UCSD-AML1 (cell line): ENCODE data around the gene PRKD2.
"Not testable (repeated sequence)": the region's sequence is repeated elsewhere in the genome, so short reads cannot be mapped to it uniquely, and the experiment has no call there.

Experiments
- DNase-seq: peaks from one replicate; lab custom pipeline; 2025; ENCODE audit not compliant: unreplicated experiment; lab: John Stamatoyannopoulos, UW

PRKD2 gene

DNA sequence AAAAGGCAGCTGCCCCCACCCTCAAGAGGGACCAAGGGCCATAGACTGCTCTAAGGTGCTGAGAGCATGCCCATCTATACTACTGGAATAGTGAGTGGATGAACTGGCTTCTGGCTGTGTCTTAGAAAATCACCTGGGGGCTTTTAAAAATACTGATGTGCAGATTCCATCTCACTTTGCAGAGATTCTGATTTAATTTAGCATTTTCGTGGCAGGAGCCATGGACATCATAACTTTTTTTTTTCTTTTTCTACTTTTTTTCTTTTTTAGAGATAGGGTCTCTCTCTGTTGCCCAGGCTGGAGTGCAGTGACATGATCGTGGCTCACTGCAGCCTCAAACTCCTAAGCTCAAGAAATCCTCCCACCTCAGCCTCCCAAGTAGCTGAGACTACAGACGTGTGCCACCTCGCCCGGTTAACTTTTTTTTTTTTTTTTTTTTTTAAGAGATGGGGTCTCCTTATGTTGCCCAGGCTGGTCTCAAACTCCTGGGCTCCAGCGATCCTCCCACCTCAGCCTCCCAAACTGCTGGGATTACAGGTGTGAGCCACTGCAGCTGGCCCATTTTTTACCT is 4.1 kb downstream of the PRKD2 start:
- not testable (repeated sequence) for DNase-seq

- no peak for DNase-seq
Observed at GRCh38 chr19:46710687-46711086, 6.2 kb downstream of the PRKD2 start.

DNA sequence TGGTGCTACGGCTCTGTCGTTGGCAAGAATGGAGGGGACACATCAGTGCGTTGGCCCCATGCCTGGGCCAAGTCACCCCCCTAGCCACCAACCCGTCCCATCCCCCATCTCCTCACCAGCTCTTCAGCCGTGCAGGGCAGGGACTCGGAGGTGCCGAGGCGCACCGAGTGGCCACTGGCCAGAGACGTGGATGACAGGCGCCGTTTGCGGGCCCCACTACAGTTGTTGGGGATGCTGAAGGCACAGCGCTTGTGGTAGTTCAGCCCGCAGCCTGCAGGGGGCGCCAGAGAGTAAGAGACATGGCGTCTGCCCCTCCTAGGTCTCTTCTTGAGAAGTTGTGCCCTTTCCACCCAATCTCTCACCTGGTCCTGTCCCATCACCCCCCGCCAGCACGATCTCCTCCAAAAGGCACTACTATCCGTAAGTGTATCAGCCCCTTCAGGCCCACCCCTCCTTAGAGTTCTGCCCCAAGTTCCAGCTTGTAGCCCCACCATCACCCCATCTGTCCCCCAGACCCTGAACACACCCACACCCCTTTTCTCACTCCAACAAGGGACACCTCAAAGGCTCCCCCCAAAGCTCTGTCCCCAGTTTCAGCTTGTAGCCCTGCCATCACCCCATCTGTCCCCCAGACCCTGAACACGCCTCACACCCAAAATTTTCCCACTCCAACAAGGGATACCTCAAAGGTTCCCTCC is 12.4 kb downstream of the PRKD2 start:
- peak; percentile 78 for DNase-seq

DNA sequence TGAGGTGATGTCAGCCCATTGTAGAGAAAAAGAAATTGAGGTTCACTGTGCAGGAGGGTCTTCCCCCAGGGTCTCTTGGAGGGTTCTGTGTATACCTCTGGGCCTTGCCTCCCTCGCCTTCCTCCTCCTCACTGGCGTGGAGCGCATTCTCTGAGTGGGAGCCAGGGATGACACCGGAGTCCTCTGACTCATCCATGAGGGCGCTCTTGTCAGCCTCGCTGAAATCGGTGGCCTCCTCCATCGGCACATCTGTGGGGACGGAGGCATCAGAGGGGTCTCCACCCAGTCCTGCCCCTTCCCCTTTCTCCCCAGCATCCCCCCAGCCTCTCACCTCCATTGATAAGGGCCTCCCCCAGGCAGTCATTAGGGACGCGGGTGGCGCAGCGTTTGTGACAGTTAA is 16.2 kb downstream of the PRKD2 start:
- no peak for DNase-seq

DNA sequence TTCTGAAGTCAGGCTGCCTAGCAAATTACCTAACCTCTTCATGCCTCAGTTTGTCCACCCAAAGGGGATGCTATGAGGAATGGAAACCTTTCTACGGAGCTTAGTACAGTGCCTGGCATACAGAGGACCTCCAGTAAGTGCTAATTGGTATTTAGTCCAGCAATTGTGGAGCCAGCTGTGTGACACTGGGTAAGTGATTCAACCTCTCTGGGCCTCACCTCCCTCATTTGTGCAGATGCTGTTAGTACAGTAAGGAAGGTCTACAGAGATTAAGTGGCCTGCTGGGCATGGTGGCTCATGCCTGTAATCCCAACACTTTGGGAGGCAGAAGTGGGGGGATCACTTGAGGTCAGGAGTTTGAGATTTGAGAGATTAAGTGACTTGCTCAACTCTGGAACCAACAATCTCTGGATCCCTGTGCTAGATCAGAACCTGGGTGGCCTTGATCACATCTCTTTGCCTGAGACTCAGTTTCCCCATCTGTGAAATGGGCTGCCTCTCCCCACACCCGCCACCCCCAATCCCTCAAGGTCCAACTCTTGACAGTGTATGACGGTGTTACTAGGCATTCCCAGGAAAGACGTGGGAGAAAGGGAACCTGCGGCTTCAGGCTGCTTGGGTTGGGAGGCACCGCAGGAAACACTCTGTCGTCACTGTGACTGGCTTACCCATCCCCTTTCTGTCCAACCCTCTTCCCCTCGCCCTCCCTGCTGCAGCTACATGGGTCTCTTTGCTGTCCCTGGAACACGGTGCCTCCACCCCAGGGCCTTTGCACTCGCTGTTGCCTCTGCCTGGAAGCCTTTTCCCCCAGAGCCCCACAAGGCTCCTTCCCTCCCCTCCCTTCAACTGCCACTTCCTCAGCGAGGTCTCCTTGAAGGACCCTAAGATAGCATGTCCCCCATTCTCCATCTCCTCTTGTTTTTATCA is 18.3 kb downstream of the PRKD2 start:
- no peak for DNase-seq

DNA sequence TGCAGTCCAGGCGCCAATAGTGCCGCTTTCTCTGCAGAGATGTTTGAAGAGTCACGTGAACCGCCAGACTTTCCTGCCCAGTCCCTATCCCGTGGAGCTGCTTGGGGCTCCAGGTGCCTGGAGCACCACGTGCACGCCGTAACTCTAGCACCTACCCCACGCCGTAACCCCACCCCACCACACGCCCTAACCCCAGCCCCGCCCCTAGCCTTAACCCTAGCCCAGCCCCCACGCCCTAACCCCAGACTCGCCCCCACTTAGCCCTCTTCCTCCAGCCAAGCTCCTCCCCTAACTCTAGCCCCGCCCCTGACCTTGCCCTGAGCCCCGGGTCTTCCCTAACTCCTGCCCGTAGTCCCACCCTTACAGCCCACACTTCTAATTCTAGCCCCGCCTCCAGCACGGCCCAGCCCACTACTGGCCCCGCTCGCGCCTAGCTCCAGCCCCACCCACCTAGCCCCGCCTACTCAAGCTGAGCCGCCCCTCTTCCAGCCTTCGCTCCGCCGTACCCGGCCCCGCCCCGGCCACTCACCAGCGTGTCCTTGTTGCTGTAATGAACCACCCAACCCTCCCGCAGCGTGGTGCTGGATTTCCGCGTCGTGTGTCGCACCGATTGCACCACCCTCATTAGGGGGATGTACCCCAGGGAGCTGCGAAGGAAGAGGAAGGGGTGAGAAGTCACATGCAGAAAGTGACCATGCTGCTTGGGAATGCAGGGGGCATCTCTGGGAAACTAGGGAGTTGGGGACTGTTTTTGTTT is 19.5 kb downstream of the PRKD2 start:
- DNase-seq: no peak

DNA sequence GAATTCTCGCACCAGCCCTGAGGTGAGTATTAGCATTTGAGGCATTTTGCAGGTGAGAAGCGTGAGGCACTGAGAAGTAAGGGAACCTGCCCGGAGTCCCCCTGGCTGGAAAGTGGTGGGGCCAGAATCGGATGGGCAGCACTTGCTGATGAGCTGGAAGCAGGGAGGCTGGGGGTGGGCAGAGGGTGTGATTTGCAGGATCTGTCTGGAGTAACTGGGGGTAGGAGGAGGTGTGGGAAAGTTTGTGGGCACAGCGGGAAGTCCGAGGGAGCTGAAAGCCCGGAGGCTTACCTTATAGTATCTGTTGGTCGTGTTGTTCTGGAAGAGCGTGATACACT is 20.1 kb downstream of the PRKD2 start:
- DNase-seq: no peak

- DNase-seq: no peak
Observed at GRCh38 chr19:46696052-46696451, 20.9 kb downstream of the PRKD2 start.

DNA sequence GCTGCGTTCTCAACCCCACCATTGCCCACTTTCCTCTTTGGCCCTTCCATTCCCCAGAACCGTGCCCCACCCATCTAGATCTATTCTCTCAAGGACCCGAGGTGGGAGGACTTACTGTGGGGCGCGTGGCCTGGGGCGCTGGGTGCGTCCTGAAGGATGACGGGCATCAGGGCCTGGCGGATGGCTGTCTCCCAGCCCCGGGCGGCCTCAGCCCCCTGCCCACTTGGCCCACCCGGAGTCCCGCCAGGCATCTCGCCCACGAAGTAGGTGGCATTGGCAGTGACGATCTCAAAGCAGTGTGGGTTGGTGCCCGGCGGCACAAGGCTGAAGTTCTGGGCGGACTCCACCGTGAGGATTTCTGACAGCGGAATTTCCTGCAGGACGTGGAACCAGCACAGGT is 23.2 kb downstream of the PRKD2 start:
- DNase-seq: no peak

GRCh38 chr19:46692918-46693722 is 23.8 kb downstream of the PRKD2 start:
- no peak for DNase-seq

GRCh38 chr19:46691948-46692347 is 25.0 kb downstream of the PRKD2 start:
- no peak for DNase-seq

DNA sequence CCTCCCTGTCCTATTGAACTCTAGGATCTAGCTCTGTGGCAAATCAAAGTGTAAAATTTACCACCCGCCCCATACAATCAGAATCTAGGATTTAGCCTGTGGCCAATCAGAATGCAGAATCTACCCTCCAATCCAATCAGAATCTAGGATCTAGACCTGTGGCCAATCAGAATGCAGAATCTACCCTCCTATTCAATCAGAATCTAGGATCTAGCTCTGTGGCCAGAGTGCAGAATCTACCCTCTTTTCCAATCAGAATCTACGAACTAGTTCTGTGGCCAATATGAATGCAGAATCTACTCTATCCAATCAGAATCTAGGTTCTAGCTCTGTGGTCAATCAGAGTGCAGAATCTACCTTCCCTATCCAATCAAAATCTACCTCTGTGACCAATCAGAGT is 25.8 kb downstream of the PRKD2 start:
- DNase-seq: no peak

- DNase-seq: no peak
Observed at GRCh38 chr19:46689358-46689757, 27.6 kb downstream of the PRKD2 start.

GRCh38 chr19:46687438-46688145 is 29.3 kb downstream of the PRKD2 start:
- DNase-seq: no peak

GRCh38 chr19:46685189-46685588 is 31.7 kb downstream of the PRKD2 start:
- no peak for DNase-seq

DNA sequence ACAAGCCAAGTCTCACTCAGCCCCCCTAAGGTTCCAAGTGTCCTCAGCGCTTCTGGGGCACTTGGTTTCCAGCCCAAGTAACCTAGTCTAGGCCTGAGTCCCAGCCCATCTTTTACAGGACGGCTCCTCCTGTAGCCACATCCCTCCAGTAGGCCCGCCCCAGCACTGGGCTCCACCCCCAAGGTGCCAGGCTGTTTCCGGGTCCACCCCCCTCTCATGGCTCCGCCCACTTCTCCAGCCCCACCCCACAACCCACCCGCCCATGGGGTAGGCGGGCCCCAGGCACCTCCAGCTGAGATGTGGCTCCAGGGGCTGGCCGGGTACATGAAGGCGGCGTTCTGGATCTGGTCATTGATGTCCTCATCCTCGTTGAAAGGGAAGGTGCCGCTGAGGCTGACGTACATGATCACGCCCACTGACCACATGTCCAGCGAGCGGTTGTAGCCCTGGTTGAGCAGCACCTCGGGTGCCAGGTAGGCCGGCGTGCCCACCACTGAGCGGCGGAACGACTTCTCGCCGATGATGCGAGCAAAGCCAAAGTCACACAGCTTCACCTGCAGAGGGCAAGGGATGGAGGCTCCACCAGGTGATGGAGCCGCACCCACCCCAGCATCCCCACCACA is 38.7 kb downstream of the PRKD2 start:
- peak; percentile 45 for DNase-seq

DNA sequence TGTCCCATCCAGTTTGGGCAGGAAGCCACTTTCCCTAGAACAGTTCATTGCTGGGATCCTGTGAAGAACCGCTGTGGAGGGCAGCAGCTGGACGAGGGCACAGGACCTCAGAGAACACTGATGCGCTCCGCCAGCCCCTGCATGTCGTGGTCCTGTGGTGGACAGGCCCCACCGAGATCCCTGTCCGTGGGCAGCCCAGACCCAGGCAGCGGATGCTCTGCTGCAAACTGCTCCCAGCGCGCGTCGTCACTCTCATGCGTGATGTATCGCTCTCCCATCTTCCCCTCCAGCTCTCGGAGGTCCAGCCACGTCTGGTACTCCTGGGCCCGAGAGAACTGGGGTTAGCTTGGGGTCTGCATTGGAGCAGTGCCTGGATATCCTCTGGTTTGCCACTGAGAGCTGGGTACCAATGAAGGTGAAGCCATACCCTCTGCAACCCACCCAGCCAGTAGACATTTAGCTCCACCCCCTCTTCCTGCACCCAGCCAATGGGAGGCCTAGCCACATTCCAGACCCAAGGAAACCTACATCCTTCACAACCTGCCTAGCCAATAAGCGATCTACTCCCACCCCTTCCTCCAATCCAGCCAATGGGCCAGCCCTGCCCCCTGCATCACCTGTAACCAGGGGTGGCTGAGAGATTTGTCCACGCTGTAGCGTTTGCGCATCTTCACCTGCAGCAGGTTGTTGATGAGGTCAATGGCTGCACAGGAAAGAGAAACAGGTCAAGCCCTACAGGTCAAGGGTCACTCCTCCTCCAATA is 42.3 kb downstream of the PRKD2 start:
- no peak for DNase-seq

DNA sequence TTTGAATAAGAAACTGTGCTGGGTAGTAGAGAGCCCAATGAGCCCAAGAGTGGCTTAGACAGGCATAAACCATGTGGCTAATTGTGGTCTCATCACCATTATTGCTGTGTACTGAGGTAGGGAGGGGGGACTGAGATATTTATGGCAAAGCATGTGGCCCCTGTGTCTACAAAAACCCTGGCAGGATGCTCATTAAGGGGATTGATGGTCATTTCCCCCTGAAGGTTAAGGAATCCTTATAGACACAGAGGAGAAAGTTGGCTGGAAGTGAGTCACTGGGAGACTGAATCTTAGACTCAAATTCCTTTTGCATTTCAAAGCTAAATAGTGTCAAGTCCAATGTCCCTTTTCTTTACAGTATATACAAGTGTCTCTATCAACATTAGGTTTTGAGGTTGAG is 46.1 kb downstream of the PRKD2 start:
- no peak for DNase-seq

DNA sequence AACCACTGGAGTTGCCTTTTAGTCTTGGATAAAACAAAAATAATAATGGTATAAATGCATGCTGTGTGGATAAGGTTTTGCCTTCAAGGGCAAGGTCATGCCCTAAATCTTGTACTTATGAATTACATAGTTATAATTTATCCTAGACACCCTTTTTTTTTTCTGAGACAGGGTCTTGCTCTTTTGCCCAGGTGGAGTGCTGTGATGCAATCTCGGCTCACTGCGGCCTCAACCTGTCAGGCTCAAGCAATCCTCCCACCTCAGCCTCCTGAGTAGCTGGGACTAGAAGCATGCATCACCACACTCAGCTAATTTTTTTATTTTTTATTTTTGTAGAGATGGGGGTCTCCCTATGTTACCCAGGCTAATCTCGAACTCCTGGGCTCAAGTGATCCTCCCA is 48.3 kb downstream of the PRKD2 start:
- no peak for DNase-seq
